BE2C (cell line): ENCODE data around the gene ETFB.

Experiments
- DNase-seq: peaks from one replicate; pipeline ENCODE4 v3.0.0-alpha.2; 2020
- H3K27me3 ChIP-seq: fragments of 250-450 bp; sonication (Bioruptor Pico); 2 replicates; pipeline ENCODE4 v1.5.1; 2020; ENCODE audit warnings: mild to moderate bottlenecking
- H3K36me3 ChIP-seq: fragments of 250-450 bp; sonication (Bioruptor Pico); 2 replicates; pipeline ENCODE4 v1.5.1; 2020; ENCODE audit warnings: mild to moderate bottlenecking
- H3K4me1 ChIP-seq: fragments of 250-450 bp; sonication (Bioruptor Pico); 2 replicates; pipeline ENCODE4 v1.5.1; 2020
- H3K4me3 ChIP-seq: 2 replicates; pipeline ENCODE4 v1.5.1; 2011; ENCODE audit warnings: low read depth, low read length
- H3K9me3 ChIP-seq: fragments of 250-450 bp; sonication (Bioruptor Pico); 2 replicates; pipeline ENCODE4 v1.5.1; 2020
- CTCF ChIP-seq: IDR thresholded peaks from 2 replicates; pipeline ENCODE4 v1.5.1; 2012; ENCODE audit warnings: mild to moderate bottlenecking, low read depth, low read length

Gene ETFB

GRCh38 chr19:51321799-51322198 lies 44.4 kb downstream of the ETFB start:
- TF ChIP-seq CTCF: no peak

GRCh38 chr19:51320280-51320657 lies 45.9 kb downstream of the ETFB start:
- H3K9me3 ChIP-seq: no peaks in the 10 kb centered on the region
- no peak for TF ChIP-seq CTCF
- no peaks in the 10 kb centered on the region for H3K27me3 ChIP-seq
- H3K4me1 ChIP-seq: peaks cover 3% of the 10 kb centered on the region; the same call in 1 of the 2 replicates
- H3K36me3 ChIP-seq: no peaks in the 10 kb centered on the region
- no peak overlapping the region; the same call in 1 of the 2 replicates for H3K4me3 ChIP-seq
- peak; percentile 81 for DNase-seq

More at GRCh38 chr19:51321799-51322198, 44.4 kb downstream of the ETFB start:
- H3K9me3 ChIP-seq: no peaks in the 10 kb centered on the region; the same call in 1 of the 2 replicates
- H3K4me3 ChIP-seq: no peak overlapping the region
- DNase-seq: no peak
- H3K4me1 ChIP-seq: peaks cover 3% of the 10 kb centered on the region; the same call in 1 of the 2 replicates
- no peaks in the 10 kb centered on the region for H3K36me3 ChIP-seq
- no peaks in the 10 kb centered on the region for H3K27me3 ChIP-seq

DNA sequence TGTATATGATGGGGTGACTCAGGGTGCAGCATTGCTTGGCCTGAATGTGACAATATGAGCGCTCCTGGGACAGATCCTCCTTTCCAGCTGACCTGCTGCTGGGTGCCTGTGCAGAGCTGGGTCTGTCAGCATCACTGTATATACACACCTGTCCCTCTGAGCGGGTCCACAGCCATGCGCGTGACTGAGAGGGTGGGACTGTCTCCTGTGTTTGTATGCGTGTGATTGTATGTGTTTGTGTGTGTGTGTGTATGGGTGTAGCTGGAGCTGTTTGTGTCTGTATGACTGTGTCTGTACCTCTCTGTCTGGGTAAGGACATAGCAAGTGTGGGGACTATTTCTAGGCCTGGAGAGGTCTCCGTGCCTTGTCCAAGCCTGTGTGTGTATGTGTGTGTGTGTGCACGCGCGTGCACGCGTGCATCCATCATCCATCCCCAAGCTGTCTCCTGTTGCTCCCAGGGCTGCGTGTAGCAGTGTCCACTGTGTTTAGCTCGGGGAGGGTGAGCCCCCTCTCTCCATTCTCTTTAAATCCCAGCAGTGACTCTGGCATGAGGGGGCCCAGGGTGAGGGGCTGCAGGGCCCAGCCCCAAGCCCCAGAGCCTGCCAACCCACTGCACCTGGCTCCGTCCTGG lies 46.4 kb downstream of the ETFB start:
- Histone ChIP-seq H3K9me3 (no peaks in the 10 kb centered on the region), H3K4me3 (no peak overlapping the region; the same call in 1 of the 2 replicates), H3K4me1 (peaks cover 3% of the 10 kb centered on the region; the same call in 1 of the 2 replicates), H3K36me3 (no peaks in the 10 kb centered on the region), H3K27me3 (no peaks in the 10 kb centered on the region)
- DNase-seq: no peak
- TF ChIP-seq CTCF: no peak

DNA sequence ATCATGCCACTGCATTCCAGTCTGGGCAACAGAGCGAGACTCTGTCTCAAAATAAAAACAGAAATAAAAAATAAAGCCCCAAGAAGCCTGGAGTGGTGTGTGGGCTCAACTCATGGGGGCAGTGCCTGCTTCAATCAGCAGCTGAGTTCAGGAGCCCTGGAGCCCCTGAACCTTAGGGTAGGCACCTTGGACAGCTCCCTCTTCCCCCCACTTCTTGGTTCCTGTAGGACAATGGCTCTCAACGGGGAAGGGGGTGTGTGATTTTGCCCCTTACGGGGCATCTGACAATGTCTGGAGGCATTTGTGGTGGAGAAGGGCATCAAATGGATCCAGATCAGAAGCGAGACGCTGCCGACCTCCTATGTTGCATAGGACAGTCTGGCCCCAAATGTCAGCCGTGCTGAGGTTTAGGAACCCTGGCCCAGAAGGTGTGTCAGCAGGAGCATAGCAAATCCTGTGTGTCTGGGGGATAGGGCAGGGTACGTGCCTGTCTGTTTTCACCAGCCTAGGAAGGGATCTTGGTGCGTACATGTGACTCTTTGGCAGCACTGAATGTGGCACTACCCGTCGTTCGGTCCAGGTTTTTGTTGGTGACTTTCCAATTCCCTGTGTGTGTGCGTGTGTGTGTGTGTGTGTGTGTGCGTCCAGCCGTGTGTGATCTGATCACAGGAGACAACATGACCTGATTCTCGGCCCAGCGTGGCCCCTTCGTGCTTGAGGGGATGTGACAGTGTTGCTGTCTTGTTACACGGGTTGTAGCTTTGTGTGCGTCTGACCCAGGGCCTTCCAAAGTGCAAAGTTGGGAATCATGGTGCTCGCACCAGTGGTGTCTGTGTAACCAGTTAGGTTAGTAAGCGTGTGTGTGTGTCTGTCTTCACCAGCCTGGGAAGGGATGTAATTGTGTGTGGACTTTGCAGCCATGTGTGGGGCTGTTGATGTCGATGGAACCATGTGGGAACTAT lies 47.2 kb downstream of the ETFB start:
- Histone ChIP-seq H3K4me1 (peaks cover 3% of the 10 kb centered on the region; the same call in 1 of the 2 replicates), H3K4me3 (no peak overlapping the region), H3K27me3 (no peaks in the 10 kb centered on the region), H3K9me3 (no peaks in the 10 kb centered on the region), H3K36me3 (no peaks in the 10 kb centered on the region)
- DNase-seq: no peak
- no peak for TF ChIP-seq CTCF

DNA sequence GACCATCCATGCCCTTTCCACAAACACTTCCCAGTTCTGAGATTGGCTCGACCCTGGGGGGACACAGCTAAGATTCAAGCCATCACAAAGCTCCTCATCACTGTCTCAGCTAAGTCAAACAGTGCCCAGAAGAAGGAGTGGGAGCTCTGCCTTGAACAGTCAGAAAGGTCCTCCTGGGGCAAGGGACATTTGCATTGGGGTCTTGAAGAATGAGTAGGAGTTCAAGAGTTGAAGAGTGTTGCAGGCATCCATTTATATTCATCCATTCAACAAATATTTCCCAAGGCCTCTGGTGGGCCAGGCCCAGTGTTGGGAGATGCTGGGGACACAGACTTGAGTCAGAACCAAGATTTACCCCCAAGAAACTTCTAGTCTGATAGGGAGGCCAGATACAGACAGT lies 48.2 kb downstream of the ETFB start:
- Histone ChIP-seq H3K36me3 (no peaks in the 10 kb centered on the region), H3K4me3 (no peak overlapping the region), H3K27me3 (no peaks in the 10 kb centered on the region), H3K4me1 (0 out of 2 replicates have a peak, but pooled peaks cover 3% of the 10 kb centered on the region), H3K9me3 (no peaks in the 10 kb centered on the region)
- DNase-seq: no peak
- no peak for TF ChIP-seq CTCF
